NCI-H1105 (cell line): ENCODE results near the gene CASD1.

Experiments
- DNase-seq: peaks from one replicate; lab custom pipeline; 2025; lab: John Stamatoyannopoulos, UW

CASD1 gene

GRCh38 chr7:94580601-94581000 is 71.0 kb downstream of the CASD1 start:
- no peak for DNase-seq

- DNase-seq = peak; percentile 28
These were observed 74.5 kb downstream of the CASD1 start for GRCh38 chr7:94584113-94584512.

- DNase-seq = no peak
These were observed 78.5 kb downstream of the CASD1 start for GRCh38 chr7:94588075-94588474.

- DNase-seq = no peak
These were observed 81.0 kb downstream of the CASD1 start for GRCh38 chr7:94590526-94591162.

GRCh38 chr7:94591176-94591575 is 81.6 kb downstream of the CASD1 start:
- no peak for DNase-seq

- no peak for DNase-seq
These were observed 85.3 kb downstream of the CASD1 start for GRCh38 chr7:94594882-94595281.

- DNase-seq = no peak
These were observed 86.1 kb downstream of the CASD1 start for GRCh38 chr7:94595717-94596116.

GRCh38 chr7:94600267-94600666 is 90.7 kb downstream of the CASD1 start:
- DNase-seq = no peak

GRCh38 chr7:94602181-94602580 is 92.6 kb downstream of the CASD1 start:
- no peak for DNase-seq

GRCh38 chr7:94605031-94605430 is 95.4 kb downstream of the CASD1 start:
- DNase-seq = no peak
